ENCODE measurements around the gene TARS2. TPM values are rescaled to one million over a fixed set of nuclear protein-coding genes. Genes with fewer than 3 reads are reported as not detected.

TARS2 gene
- 26.3 TPM for polyA plus RNA-seq (2013, experiment 1 of 2)
- 22.1 TPM for polyA plus RNA-seq (2013, experiment 2 of 2)

DNA sequence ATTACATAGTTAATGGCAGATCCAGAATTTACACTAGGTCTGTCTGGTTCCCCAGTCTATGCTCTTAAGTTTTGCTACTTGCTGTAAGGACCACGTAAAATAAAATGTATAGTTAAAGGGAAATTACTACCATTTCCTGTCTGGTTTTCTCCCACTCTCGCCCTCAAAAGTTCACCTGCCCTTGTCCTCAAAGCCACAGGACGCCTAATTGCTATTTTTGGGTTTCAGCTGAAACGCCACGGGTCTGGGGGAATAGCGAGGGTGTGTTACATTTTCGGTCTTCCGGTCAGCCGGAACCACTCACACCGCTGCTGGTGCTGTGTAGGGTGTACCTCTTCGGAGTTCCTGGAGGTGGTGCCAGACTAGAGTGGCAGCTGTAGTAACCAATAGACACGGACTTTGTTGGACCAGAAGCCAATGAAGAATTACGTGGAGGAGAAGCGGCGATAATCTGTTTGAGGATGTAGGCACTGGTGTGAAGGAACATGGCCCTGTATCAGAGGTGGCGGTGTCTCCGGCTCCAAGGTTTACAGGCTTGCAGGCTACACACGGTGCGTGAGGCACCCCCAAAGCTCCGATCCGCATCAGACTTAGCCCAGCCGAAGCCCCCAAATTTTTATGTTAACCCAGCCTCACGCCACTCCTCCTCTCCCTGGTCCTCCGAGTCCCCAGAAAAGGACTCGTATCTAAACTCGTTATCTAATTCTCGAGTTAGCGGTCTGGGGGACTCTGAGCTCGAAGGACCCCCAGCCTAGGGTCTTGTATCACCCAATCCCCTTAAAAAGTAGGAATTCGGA lies at the start of gene TARS2:
TARS2 (plus strand) TSS at position 454 of the 797 bp plus-strand sequence; CDS start at position 486, 32 bp downstream.
- Histone ChIP-seq H3K36me3 (ENCODE audit: control insufficient read depth, insufficient read depth, low read length) (peaks cover 33% of the 10 kb centered on the region), H3K4me1 (ENCODE audit: control insufficient read depth, insufficient read depth, low read length, poor library complexity, severe bottlenecking) (no peaks in the 10 kb centered on the region), H3K4me3 (ENCODE audit: extremely low read depth, insufficient read depth, low read length, poor library complexity, severe bottlenecking) (peak within 1 kb of the TSS; percentile 93), H3K9me3 (ENCODE audit: control insufficient read depth, low read length) (no peaks in the 10 kb centered on the region), H3K27ac (ENCODE audit: low read depth, low read length, severe bottlenecking) (peak within 1 kb of the TSS; percentile 41)
- WGBS, 2 experiments (ENCODE audit: insufficient coverage in 2 of 2): 1 to 3% methylated on average over 25 to 26 of the region's 30 CpGs

GRCh38 chr1:150441121-150441520 lies 46.1 kb upstream of the TARS2 start:
- Histone ChIP-seq H3K27ac (ENCODE audit: low read depth, low read length, severe bottlenecking) (no peak overlapping the region), H3K4me1 (ENCODE audit: control insufficient read depth, insufficient read depth, low read length, poor library complexity, severe bottlenecking) (no peaks in the 10 kb centered on the region), H3K4me3 (ENCODE audit: extremely low read depth, insufficient read depth, low read length, poor library complexity, severe bottlenecking) (no peak overlapping the region), H3K36me3 (ENCODE audit: control insufficient read depth, insufficient read depth, low read length) (peaks cover 37% of the 10 kb centered on the region), H3K9me3 (ENCODE audit: control insufficient read depth, low read length) (no peaks in the 10 kb centered on the region)
- WGBS, 2 experiments (ENCODE audit: insufficient coverage in 2 of 2): 85 to 100% methylated on average over 2 of the region's 2 CpGs

DNA sequence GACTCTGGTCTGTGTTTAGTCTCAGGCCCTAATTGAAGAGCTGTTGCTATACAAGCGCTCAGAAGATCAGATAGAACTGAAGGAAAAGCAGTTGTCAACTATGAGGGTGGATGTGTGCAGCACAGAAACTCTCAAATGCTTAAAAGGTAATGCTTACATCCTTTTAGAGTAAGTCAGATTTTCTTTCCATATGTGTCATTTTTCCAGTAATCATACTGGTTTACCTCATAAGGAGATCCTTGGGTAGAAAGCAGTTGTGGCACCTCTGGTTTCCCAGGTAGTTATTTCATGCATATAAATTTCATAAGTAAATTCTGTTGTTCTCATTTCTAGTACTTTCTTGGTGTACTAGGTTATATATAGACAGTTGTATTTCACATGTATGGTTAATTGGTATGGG lies 43.0 kb upstream of the TARS2 start:
- Histone ChIP-seq H3K4me1 (ENCODE audit: control insufficient read depth, insufficient read depth, low read length, poor library complexity, severe bottlenecking) (no peaks in the 10 kb centered on the region), H3K4me3 (ENCODE audit: extremely low read depth, insufficient read depth, low read length, poor library complexity, severe bottlenecking) (no peak overlapping the region), H3K27ac (ENCODE audit: low read depth, low read length, severe bottlenecking) (no peak overlapping the region), H3K9me3 (ENCODE audit: control insufficient read depth, low read length) (no peaks in the 10 kb centered on the region), H3K36me3 (ENCODE audit: control insufficient read depth, insufficient read depth, low read length) (peaks cover 60% of the 10 kb centered on the region)
- WGBS, 2 experiments (ENCODE audit: insufficient coverage in 2 of 2): 83 to 100% methylated on average over 1 of the region's 1 CpG

GRCh38 chr1:150456146-150456647 lies 31.0 kb upstream of the TARS2 start:
- Histone ChIP-seq H3K4me1 (ENCODE audit: control insufficient read depth, insufficient read depth, low read length, poor library complexity, severe bottlenecking) (no peaks in the 10 kb centered on the region), H3K27ac (ENCODE audit: low read depth, low read length, severe bottlenecking) (no peak overlapping the region), H3K4me3 (ENCODE audit: extremely low read depth, insufficient read depth, low read length, poor library complexity, severe bottlenecking) (no peak overlapping the region), H3K36me3 (ENCODE audit: control insufficient read depth, insufficient read depth, low read length) (peaks cover 79% of the 10 kb centered on the region), H3K9me3 (ENCODE audit: control insufficient read depth, low read length) (no peaks in the 10 kb centered on the region)
- WGBS, 2 experiments (ENCODE audit: insufficient coverage in 2 of 2): 94 to 100% methylated on average over 3 of the region's 4 CpGs

- peaks cover 64% of the 10 kb centered on the region for H3K36me3 ChIP-seq (ENCODE audit: control insufficient read depth, insufficient read depth, low read length)
- H3K9me3 ChIP-seq (ENCODE audit: control insufficient read depth, low read length): no peaks in the 10 kb centered on the region
- no peak overlapping the region for H3K4me3 ChIP-seq (ENCODE audit: extremely low read depth, insufficient read depth, low read length, poor library complexity, severe bottlenecking)
- WGBS, 2 experiments (ENCODE audit: insufficient coverage in 2 of 2): 41 to 77% methylated on average over 2 to 3 of the region's 4 CpGs
- H3K27ac ChIP-seq (ENCODE audit: low read depth, low read length, severe bottlenecking): no peak overlapping the region
- H3K4me1 ChIP-seq (ENCODE audit: control insufficient read depth, insufficient read depth, low read length, poor library complexity, severe bottlenecking): no peaks in the 10 kb centered on the region
These were observed 22.8 kb upstream of the TARS2 start for GRCh38 chr1:150464422-150464826.

DNA sequence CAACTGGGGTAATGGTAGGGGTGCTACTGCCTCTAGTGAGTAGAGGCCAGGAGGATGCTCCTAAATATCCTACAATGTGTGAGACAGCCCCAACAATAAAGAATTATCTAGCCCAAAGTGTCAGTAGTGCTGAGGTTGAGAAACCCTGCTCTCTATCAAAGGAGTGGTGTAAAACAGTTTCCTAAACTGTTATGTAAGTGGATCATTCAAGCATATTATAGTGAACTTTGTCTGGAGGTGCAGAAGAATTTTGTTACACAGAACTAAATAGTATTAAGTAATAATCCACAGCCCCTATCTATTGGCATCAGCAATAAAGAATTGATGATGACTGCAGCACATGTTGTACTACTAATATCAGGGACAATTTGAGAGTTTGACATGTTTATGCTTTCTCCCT lies 20.3 kb upstream of the TARS2 start:
- Histone ChIP-seq H3K27ac (ENCODE audit: low read depth, low read length, severe bottlenecking) (no peak overlapping the region), H3K4me1 (ENCODE audit: control insufficient read depth, insufficient read depth, low read length, poor library complexity, severe bottlenecking) (no peaks in the 10 kb centered on the region), H3K4me3 (ENCODE audit: extremely low read depth, insufficient read depth, low read length, poor library complexity, severe bottlenecking) (no peak overlapping the region), H3K36me3 (ENCODE audit: control insufficient read depth, insufficient read depth, low read length) (peaks cover 66% of the 10 kb centered on the region), H3K9me3 (ENCODE audit: control insufficient read depth, low read length) (no peaks in the 10 kb centered on the region)

- Histone ChIP-seq H3K36me3 (ENCODE audit: control insufficient read depth, insufficient read depth, low read length) (peaks cover 78% of the 10 kb centered on the region), H3K9me3 (ENCODE audit: control insufficient read depth, low read length) (no peaks in the 10 kb centered on the region), H3K27ac (ENCODE audit: low read depth, low read length, severe bottlenecking) (no peak overlapping the region), H3K4me1 (ENCODE audit: control insufficient read depth, insufficient read depth, low read length, poor library complexity, severe bottlenecking) (no peaks in the 10 kb centered on the region), H3K4me3 (ENCODE audit: extremely low read depth, insufficient read depth, low read length, poor library complexity, severe bottlenecking) (no peak overlapping the region)
- WGBS, 2 experiments (ENCODE audit: insufficient coverage in 2 of 2): no CpG with 5 or more reads among the region's 1 CpG
These were observed 17.9 kb upstream of the TARS2 start for GRCh38 chr1:150469291-150469690.

DNA sequence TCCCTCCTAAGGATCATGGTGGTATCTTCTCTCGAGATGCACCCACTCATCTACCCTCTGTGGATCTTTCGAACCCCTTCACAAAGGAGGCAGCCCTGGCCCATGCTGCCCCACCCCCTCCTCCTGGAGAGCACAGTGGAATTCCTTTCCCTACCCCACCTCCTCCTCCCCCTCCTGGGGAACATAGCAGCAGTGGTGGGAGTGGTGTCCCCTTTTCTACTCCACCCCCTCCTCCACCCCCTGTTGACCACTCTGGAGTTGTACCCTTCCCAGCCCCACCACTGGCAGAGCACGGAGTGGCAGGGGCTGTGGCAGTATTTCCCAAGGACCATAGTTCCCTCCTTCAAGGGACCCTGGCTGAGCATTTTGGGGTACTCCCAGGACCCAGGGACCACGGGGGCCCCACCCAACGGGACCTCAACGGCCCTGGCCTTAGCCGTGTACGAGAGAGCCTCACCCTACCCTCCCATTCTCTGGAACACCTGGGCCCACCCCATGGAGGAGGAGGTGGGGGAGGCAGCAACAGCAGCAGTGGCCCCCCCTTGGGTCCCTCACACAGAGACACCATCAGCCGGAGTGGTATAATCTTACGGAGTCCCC lies 14.5 kb upstream of the TARS2 start:
- peaks cover 3% of the 10 kb centered on the region for H3K4me1 ChIP-seq (ENCODE audit: control insufficient read depth, insufficient read depth, low read length, poor library complexity, severe bottlenecking)
- H3K36me3 ChIP-seq (ENCODE audit: control insufficient read depth, insufficient read depth, low read length): peaks cover 50% of the 10 kb centered on the region
- H3K27ac ChIP-seq (ENCODE audit: low read depth, low read length, severe bottlenecking): no peak overlapping the region
- H3K9me3 ChIP-seq (ENCODE audit: control insufficient read depth, low read length): no peaks in the 10 kb centered on the region
- 60 to 90% methylated on average over 1 to 4 of the region's 10 CpGs for WGBS, 2 experiments (ENCODE audit: insufficient coverage in 2 of 2)
- no peak overlapping the region for H3K4me3 ChIP-seq (ENCODE audit: extremely low read depth, insufficient read depth, low read length, poor library complexity, severe bottlenecking)

GRCh38 chr1:150473659-150474058 lies 13.6 kb upstream of the TARS2 start:
- peaks cover 8% of the 10 kb centered on the region for H3K4me1 ChIP-seq (ENCODE audit: control insufficient read depth, insufficient read depth, low read length, poor library complexity, severe bottlenecking)
- no peaks in the 10 kb centered on the region for H3K9me3 ChIP-seq (ENCODE audit: control insufficient read depth, low read length)
- peaks cover 42% of the 10 kb centered on the region for H3K36me3 ChIP-seq (ENCODE audit: control insufficient read depth, insufficient read depth, low read length)
- no peak overlapping the region for H3K4me3 ChIP-seq (ENCODE audit: extremely low read depth, insufficient read depth, low read length, poor library complexity, severe bottlenecking)
- 90 to 96% methylated on average over 3 to 4 of the region's 4 CpGs for WGBS, 2 experiments (ENCODE audit: insufficient coverage in 2 of 2)
- H3K27ac ChIP-seq (ENCODE audit: low read depth, low read length, severe bottlenecking): no peak overlapping the region

- no peak overlapping the region for H3K27ac ChIP-seq (ENCODE audit: low read depth, low read length, severe bottlenecking)
- no peaks in the 10 kb centered on the region for H3K9me3 ChIP-seq (ENCODE audit: control insufficient read depth, low read length)
- 78 to 83% methylated on average over 3 of the region's 4 CpGs for WGBS, 2 experiments (ENCODE audit: insufficient coverage in 2 of 2)
- no peak overlapping the region for H3K4me3 ChIP-seq (ENCODE audit: extremely low read depth, insufficient read depth, low read length, poor library complexity, severe bottlenecking)
- H3K4me1 ChIP-seq (ENCODE audit: control insufficient read depth, insufficient read depth, low read length, poor library complexity, severe bottlenecking): peaks cover 8% of the 10 kb centered on the region
- peaks cover 37% of the 10 kb centered on the region for H3K36me3 ChIP-seq (ENCODE audit: control insufficient read depth, insufficient read depth, low read length)
These were observed 12.3 kb upstream of the TARS2 start for GRCh38 chr1:150474869-150475268.

GRCh38 chr1:150476754-150477153 lies 10.5 kb upstream of the TARS2 start:
- Histone ChIP-seq H3K36me3 (ENCODE audit: control insufficient read depth, insufficient read depth, low read length) (peaks cover 19% of the 10 kb centered on the region), H3K9me3 (ENCODE audit: control insufficient read depth, low read length) (no peaks in the 10 kb centered on the region), H3K27ac (ENCODE audit: low read depth, low read length, severe bottlenecking) (peak overlapping the region; percentile 12), H3K4me1 (ENCODE audit: control insufficient read depth, insufficient read depth, low read length, poor library complexity, severe bottlenecking) (peaks cover 8% of the 10 kb centered on the region), H3K4me3 (ENCODE audit: extremely low read depth, insufficient read depth, low read length, poor library complexity, severe bottlenecking) (no peak overlapping the region)
- WGBS, 2 experiments (ENCODE audit: insufficient coverage in 2 of 2): 70% methylated on average over 2 of the region's 3 CpGs; no CpG with 5 or more reads in 1 of the 2 experiments
